ENCODE measurements around the gene KLK2.
"Not testable (repeated sequence)": the region's sequence is repeated elsewhere in the genome, so short reads cannot be mapped to it uniquely, and the experiment has no call there.

The KLK2 gene

DNA sequence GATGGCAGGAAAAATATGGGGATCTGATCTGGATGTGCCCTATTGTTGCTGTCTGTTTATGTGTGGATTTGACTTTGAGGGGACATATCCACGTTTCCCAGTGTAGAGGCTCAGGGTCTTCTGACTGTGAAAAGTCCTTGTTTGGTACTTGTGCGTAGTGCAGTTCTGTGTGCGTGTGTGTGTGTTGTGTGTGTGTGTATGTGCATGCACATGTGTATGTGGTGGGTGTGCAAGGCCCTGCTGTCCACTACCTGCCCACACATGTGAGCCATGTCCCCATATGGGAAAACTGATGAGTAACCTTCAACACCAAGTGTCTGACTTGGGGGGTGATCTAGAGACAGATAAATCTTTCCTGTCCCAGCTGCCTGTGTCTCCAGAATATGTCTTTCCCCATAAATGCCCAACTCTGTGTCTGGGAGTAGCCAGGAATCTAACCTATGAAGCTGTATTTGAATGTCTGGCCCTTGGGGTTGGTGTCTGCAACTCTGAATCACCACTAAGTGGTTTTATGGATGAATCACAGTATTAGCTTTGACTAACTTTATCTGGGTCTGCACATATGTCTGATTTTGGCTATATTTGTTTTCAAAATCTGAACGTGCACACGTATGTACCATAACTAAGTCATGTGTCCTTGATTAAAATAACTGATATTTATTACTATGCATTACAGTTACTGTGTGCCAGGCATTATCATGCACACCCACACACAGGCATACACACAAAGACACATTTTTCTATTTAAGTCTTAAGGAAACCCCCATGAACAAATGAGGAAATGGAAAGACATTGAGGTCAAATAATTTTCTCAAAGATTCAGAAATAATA is 17.4 kb downstream of the KLK2 start:
- no peaks in the 10 kb centered on the region for H3K36me3 ChIP-seq
- H3K4me2 ChIP-seq, result no peak overlapping the region
- H3K27me3 ChIP-seq, result no peaks in the 10 kb centered on the region; the same call in 1 of the 2 replicates
- peaks cover 26% of the 10 kb centered on the region for H3K4me1 ChIP-seq
- no peak overlapping the region for H3K4me3 ChIP-seq
- no peak overlapping the region for H3K27ac ChIP-seq
- no peaks in the 10 kb centered on the region for H4K20me1 ChIP-seq
- no peaks in the 10 kb centered on the region for H3K9me3 ChIP-seq
- no peak for TF ChIP-seq Cebpa-rat (IDR thresholded peaks at IDR 0.05)
- H3K9ac ChIP-seq, result no peak overlapping the region

DNA sequence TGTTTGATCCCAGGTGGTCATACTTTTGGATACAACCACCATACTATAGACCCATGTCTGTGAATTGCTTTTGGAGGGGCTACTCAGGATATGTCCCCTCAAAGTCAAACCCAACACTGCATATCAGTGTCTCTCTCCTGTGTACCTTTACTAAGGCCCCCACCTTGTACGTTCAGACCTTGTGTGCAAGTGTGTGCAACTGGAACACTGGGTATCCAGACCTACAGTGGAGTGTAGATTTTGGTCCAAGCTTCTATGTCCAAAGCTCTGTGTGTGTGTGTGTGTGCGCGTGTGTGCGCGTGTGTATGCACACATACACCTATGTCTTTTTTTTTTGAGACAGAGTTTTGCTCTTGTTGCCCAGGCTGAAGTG is 18.0 kb downstream of the KLK2 start:
- Histone ChIP-seq H3K27ac (no peak overlapping the region), H3K4me1 (peaks cover 32% of the 10 kb centered on the region)
- no peak for TF ChIP-seq Cebpa-rat (IDR thresholded peaks at IDR 0.05)

GRCh38 chr19:50893047-50893736 is 20.0 kb downstream of the KLK2 start:
- Histone ChIP-seq H3K27me3 (no peaks in the 10 kb centered on the region), H3K4me3 (no peak overlapping the region), H4K20me1 (no peaks in the 10 kb centered on the region), H3K4me1 (peaks cover 49% of the 10 kb centered on the region), H3K36me3 (no peaks in the 10 kb centered on the region), H3K9ac (no peak overlapping the region), H3K9me3 (no peaks in the 10 kb centered on the region), H3K27ac (no peak overlapping the region), H3K4me2 (no peak overlapping the region)
- TF ChIP-seq Cebpa-rat (IDR thresholded peaks at IDR 0.05), result no peak

More for the DNA sequence above, 18.0 kb downstream of the KLK2 start:
- Histone ChIP-seq H3K9ac (no peak overlapping the region), H3K4me3 (no peak overlapping the region), H3K27me3 (no peaks in the 10 kb centered on the region; the same call in 1 of the 2 replicates), H3K36me3 (no peaks in the 10 kb centered on the region), H4K20me1 (no peaks in the 10 kb centered on the region), H3K4me2 (no peak overlapping the region), H3K9me3 (no peaks in the 10 kb centered on the region)

GRCh38 chr19:50894478-50895356 is 21.5 kb downstream of the KLK2 start:
- Histone ChIP-seq H3K27ac (no peak overlapping the region), H3K9me3 (no peaks in the 10 kb centered on the region), H3K4me1 (peaks cover 45% of the 10 kb centered on the region), H3K36me3 (no peaks in the 10 kb centered on the region), H3K4me3 (no peak overlapping the region), H3K27me3 (no peaks in the 10 kb centered on the region), H3K4me2 (peak overlapping the region; percentile 71; the same call in 1 of the 2 replicates), H4K20me1 (no peaks in the 10 kb centered on the region), H3K9ac (no peak overlapping the region)
- TF ChIP-seq Cebpa-rat (IDR thresholded peaks at IDR 0.05), result no peak

DNA sequence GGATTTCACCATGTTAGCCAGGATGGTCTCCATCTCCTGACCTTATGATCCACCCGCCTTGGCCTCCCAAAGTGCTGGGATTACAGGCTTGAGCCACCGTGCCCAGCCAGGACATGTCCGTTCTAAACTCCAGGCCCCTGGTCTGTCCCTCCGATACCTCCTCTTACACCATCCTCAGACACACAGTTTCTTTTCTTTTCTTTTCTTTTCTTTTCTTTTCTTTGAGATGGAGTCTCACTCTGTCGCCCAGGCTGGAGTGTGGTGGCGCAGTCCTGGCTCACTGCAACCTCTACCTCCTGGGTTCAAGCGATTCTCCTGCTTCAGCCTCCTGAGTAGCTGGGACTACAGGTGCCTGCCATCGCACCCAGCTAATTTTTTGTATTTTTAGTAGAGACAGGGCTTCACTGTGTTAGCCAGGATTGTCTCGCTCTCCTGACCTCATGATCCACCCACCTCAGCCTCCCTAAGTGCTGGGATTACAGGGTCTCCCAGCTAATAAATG is 22.9 kb downstream of the KLK2 start:
- peak overlapping the region; percentile 34; the same call in 1 of the 2 replicates for H3K9ac ChIP-seq
- peak overlapping the region; percentile 71 for H3K4me2 ChIP-seq
- not testable (repeated sequence) for H3K36me3 ChIP-seq, H4K20me1 ChIP-seq, H3K9me3 ChIP-seq, H3K4me3 ChIP-seq, H3K27me3 ChIP-seq
- H3K4me1 ChIP-seq, result peaks cover 41% of the 10 kb centered on the region
- peak overlapping the region; percentile 70 for H3K27ac ChIP-seq

- no peaks in the 10 kb centered on the region for H4K20me1 ChIP-seq
- H3K9ac ChIP-seq, result peak overlapping the region; percentile 34; the same call in 1 of the 2 replicates
- peak overlapping the region; percentile 71 for H3K4me2 ChIP-seq
- no peaks in the 10 kb centered on the region for H3K36me3 ChIP-seq
- no peak for TF ChIP-seq Cebpa-rat (IDR thresholded peaks at IDR 0.05)
- peak overlapping the region; percentile 70 for H3K27ac ChIP-seq
- no peaks in the 10 kb centered on the region for H3K9me3 ChIP-seq
- H3K27me3 ChIP-seq, result no peaks in the 10 kb centered on the region
- H3K4me3 ChIP-seq, result no peak overlapping the region
- peaks cover 37% of the 10 kb centered on the region for H3K4me1 ChIP-seq
These were observed 23.5 kb downstream of the KLK2 start for GRCh38 chr19:50896591-50897190.

- H3K9me3 ChIP-seq, result no peaks in the 10 kb centered on the region
- H3K9ac ChIP-seq, result no peak overlapping the region
- no peak overlapping the region for H3K4me3 ChIP-seq
- H3K4me2 ChIP-seq, result peak overlapping the region; percentile 71
- no peaks in the 10 kb centered on the region for H3K36me3 ChIP-seq
- peak overlapping the region; percentile 70 for H3K27ac ChIP-seq
- no peak for TF ChIP-seq Cebpa-rat (IDR thresholded peaks at IDR 0.05)
- H4K20me1 ChIP-seq, result no peaks in the 10 kb centered on the region
- no peaks in the 10 kb centered on the region for H3K27me3 ChIP-seq
- H3K4me1 ChIP-seq, result peaks cover 37% of the 10 kb centered on the region
These were observed 24.0 kb downstream of the KLK2 start for GRCh38 chr19:50897191-50897607.

DNA sequence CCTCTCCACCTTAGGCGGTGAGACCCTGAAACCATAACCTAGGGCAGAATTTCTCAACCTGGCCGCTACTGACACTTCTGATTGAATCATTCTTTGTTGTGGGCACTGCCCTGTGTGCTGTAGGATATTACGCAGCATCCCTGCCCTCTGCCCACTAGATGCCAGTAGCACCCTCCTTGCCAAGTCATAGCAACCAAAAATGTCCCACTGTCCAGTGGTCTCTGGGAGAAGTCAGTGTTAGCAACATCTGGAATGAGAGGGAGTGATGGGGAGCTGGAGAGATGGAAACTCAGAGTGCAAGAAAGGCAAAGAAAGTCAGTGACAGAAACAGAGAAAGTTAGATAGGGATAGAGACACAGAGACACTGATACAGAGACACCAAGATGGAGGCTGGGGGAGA is 24.4 kb downstream of the KLK2 start:
- H3K27ac ChIP-seq, result peak overlapping the region; percentile 70; the same call in 1 of the 2 replicates
- TF ChIP-seq Cebpa-rat (IDR thresholded peaks at IDR 0.05), result no peak
- peak overlapping the region; percentile 71 for H3K4me2 ChIP-seq
- no peaks in the 10 kb centered on the region for H3K36me3 ChIP-seq
- H3K9me3 ChIP-seq, result no peaks in the 10 kb centered on the region
- no peak overlapping the region for H3K9ac ChIP-seq
- no peak overlapping the region for H3K4me3 ChIP-seq
- no peaks in the 10 kb centered on the region for H4K20me1 ChIP-seq
- peaks cover 37% of the 10 kb centered on the region for H3K4me1 ChIP-seq
- H3K27me3 ChIP-seq, result no peaks in the 10 kb centered on the region

DNA sequence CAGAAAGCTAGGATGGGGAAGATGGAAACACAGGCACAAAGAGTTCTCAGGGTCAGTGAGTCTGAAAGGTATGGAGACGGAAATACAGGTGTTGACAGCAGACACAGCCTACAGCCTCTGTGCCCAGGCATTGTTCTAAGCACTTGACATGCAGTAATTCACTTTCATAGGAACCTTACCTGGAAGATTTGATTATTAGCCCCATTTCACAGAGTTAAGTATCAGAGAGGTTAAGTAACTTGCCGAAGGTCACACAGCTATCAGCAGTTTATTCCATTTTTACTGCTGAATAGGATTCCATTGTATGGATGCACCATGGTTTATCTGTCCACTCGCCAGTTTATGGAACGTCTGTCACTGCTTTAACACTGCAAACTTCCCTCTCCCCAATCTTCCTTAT is 24.8 kb downstream of the KLK2 start:
- no peak overlapping the region for H3K4me3 ChIP-seq
- no peaks in the 10 kb centered on the region for H3K27me3 ChIP-seq
- no peaks in the 10 kb centered on the region for H3K36me3 ChIP-seq
- no peaks in the 10 kb centered on the region for H4K20me1 ChIP-seq
- H3K4me1 ChIP-seq, result peaks cover 37% of the 10 kb centered on the region
- H3K9me3 ChIP-seq, result no peaks in the 10 kb centered on the region
- no peak overlapping the region for H3K4me2 ChIP-seq
- TF ChIP-seq Cebpa-rat (IDR thresholded peaks at IDR 0.05), result no peak
- H3K9ac ChIP-seq, result no peak overlapping the region
- H3K27ac ChIP-seq, result no peak overlapping the region

Measured in BLaER1 (cell line).